ENCODE results near the gene EPOP. TPM values are rescaled to one million over a fixed set of nuclear protein-coding genes. Genes with fewer than 3 reads are reported as not detected.
A peak's percentile ranks its signal among the peaks of the same experiment; 100 is the strongest.

Gene EPOP
- total and polyA plus RNA-seq, 2 of the 13 experiments (the other 11 are each of a cell fraction or from before 2014, with no cell fraction given) = 14.7 to 37.8 TPM

DNA sequence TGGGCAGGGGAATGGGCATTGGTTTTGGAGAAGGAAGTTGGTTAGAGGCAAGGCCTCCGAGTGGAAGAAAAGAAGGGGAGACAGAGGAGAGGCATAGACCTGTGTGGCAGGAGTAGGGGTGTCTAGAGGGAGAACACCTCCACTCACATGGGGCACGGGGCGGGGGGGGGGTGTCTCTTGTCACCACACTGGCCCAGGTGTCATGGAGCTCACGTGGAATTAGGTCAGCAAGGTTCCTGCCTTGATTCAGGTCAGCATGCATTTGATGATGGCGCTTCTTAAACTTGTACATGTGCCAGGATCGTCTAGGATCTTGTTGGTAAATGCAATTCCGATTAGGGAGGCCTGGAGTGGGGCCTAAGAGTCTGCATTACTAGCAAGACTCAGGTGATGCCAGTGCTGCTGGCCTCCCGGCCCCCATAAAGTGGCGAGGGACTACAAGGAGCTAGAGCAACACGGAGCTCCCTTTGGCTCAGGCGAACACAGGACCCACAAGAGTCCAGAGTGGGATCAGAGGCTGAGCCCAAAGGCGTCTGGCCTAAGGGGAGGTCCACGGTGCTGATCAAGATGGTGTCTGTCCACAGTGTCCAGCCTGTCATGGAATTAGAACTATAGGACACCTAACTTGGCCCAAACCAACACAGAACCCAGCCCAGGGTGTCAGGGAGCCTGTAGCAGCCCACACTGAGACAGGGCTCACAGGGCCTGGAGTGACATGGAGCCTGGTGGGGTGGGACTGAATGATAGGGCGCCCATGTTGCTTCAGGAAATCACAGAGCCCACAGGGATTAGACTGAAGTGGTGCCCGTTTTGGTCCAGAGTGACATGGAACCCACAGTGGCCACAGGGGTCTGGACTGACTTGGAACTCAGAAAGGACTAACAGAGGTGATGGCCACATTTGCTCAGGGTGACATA, 16.7 kb downstream of the EPOP start (continued):
- 0 out of 2 replicates have a peak, but pooled peaks have one; percentile 14 for TF ChIP-seq ZBTB14 (CRISPR knock-in tag; IDR thresholded peaks at IDR 0.05)
- TF ChIP-seq, protein P1, sequence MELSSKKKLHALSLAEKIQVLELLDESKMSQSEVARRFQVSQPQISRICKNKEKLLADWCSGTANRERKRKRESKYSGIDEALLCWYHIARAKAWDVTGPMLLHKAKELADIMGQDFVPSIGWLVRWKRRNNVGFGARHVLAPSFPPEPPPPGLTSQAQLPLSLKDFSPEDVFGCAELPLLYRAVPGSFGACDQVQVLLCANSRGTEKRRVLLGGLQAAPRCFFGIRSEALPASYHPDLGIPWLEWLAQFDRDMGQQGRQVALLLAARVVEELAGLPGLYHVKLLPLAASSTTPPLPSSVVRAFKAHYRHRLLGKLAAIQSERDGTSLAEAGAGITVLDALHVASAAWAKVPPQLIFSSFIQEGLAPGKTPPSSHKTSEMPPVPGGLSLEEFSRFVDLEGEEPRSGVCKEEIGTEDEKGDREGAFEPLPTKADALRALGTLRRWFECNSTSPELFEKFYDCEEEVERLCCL (CRISPR knock-in tag; IDR thresholded peaks at IDR 0.05; ENCODE audit: borderline replicate concordance) = 0 out of 2 replicates have a peak, but pooled peaks have one; percentile 8
- TF ChIP-seq, protein P2, sequence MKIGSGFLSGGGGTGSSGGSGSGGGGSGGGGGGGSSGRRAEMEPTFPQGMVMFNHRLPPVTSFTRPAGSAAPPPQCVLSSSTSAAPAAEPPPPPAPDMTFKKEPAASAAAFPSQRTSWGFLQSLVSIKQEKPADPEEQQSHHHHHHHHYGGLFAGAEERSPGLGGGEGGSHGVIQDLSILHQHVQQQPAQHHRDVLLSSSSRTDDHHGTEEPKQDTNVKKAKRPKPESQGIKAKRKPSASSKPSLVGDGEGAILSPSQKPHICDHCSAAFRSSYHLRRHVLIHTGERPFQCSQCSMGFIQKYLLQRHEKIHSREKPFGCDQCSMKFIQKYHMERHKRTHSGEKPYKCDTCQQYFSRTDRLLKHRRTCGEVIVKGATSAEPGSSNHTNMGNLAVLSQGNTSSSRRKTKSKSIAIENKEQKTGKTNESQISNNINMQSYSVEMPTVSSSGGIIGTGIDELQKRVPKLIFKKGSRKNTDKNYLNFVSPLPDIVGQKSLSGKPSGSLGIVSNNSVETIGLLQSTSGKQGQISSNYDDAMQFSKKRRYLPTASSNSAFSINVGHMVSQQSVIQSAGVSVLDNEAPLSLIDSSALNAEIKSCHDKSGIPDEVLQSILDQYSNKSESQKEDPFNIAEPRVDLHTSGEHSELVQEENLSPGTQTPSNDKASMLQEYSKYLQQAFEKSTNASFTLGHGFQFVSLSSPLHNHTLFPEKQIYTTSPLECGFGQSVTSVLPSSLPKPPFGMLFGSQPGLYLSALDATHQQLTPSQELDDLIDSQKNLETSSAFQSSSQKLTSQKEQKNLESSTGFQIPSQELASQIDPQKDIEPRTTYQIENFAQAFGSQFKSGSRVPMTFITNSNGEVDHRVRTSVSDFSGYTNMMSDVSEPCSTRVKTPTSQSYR (CRISPR knock-in tag; IDR thresholded peaks at IDR 0.05; ENCODE audit: borderline replicate concordance) = no peak
- TF ChIP-seq FOXA1 (IDR thresholded peaks at IDR 0.05) = no peak
- TF ChIP-seq FOXA1 (CRISPR knock-in tag; IDR thresholded peaks at IDR 0.05) = no peak; the same call in 1 of the 2 replicates
- TF ChIP-seq MIXL1 (CRISPR knock-in tag; IDR thresholded peaks at IDR 0.05) = 0 out of 2 replicates have a peak, but pooled peaks have one; percentile 5
- TF ChIP-seq ZBTB7B (CRISPR knock-in tag; IDR thresholded peaks at IDR 0.05) = no peak; the same call in 1 of the 2 replicates
- TF ChIP-seq ZNF343 (CRISPR knock-in tag; IDR thresholded peaks at IDR 0.05) = no peak
- no peak; the same call in 1 of the 2 replicates for TF ChIP-seq NR2F2 (IDR thresholded peaks at IDR 0.05; ENCODE audit: borderline replicate concordance, low read depth)
- 0 out of 2 replicates have a peak, but pooled peaks have one; percentile 35 for TF ChIP-seq TOPORS (CRISPR knock-in tag; IDR thresholded peaks at IDR 0.05)
- no peak for TF ChIP-seq ZNF432 (CRISPR knock-in tag; IDR thresholded peaks at IDR 0.05; ENCODE audit: borderline replicate concordance)
- TF ChIP-seq REPIN1 (CRISPR knock-in tag; IDR thresholded peaks at IDR 0.05; ENCODE audit: borderline replicate concordance, low read depth) = 0 out of 2 replicates have a peak, but pooled peaks have one; percentile 38
- no peak for TF ChIP-seq ZNF44 (CRISPR knock-in tag; IDR thresholded peaks at IDR 0.05)
- TF ChIP-seq, protein P3, sequence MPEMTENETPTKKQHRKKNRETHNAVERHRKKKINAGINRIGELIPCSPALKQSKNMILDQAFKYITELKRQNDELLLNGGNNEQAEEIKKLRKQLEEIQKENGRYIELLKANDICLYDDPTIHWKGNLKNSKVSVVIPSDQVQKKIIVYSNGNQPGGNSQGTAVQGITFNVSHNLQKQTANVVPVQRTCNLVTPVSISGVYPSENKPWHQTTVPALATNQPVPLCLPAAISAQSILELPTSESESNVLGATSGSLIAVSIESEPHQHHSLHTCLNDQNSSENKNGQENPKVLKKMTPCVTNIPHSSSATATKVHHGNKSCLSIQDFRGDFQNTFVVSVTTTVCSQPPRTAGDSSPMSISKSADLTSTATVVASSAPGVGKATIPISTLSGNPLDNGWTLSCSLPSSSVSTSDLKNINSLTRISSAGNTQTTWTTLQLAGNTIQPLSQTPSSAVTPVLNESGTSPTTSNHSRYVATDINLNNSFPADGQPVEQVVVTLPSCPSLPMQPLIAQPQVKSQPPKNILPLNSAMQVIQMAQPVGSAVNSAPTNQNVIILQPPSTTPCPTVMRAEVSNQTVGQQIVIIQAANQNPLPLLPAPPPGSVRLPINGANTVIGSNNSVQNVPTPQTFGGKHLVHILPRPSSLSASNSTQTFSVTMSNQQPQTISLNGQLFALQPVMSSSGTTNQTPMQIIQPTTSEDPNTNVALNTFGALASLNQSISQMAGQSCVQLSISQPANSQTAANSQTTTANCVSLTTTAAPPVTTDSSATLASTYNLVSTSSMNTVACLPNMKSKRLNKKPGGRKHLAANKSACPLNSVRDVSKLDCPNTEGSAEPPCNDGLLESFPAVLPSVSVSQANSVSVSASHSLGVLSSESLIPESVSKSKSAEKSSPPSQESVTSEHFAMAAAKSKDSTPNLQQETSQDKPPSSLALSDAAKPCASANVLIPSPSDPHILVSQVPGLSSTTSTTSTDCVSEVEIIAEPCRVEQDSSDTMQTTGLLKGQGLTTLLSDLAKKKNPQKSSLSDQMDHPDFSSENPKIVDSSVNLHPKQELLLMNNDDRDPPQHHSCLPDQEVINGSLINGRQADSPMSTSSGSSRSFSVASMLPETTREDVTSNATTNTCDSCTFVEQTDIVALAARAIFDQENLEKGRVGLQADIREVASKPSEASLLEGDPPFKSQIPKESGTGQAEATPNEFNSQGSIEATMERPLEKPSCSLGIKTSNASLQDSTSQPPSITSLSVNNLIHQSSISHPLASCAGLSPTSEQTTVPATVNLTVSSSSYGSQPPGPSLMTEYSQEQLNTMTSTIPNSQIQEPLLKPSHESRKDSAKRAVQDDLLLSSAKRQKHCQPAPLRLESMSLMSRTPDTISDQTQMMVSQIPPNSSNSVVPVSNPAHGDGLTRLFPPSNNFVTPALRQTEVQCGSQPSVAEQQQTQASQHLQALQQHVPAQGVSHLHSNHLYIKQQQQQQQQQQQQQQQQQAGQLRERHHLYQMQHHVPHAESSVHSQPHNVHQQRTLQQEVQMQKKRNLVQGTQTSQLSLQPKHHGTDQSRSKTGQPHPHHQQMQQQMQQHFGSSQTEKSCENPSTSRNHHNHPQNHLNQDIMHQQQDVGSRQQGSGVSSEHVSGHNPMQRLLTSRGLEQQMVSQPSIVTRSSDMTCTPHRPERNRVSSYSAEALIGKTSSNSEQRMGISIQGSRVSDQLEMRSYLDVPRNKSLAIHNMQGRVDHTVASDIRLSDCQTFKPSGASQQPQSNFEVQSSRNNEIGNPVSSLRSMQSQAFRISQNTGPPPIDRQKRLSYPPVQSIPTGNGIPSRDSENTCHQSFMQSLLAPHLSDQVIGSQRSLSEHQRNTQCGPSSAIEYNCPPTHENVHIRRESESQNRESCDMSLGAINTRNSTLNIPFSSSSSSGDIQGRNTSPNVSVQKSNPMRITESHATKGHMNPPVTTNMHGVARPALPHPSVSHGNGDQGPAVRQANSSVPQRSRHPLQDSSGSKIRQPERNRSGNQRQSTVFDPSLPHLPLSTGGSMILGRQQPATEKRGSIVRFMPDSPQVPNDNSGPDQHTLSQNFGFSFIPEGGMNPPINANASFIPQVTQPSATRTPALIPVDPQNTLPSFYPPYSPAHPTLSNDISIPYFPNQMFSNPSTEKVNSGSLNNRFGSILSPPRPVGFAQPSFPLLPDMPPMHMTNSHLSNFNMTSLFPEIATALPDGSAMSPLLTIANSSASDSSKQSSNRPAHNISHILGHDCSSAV (CRISPR knock-in tag; IDR thresholded peaks at IDR 0.05; ENCODE audit: borderline replicate concordance) = peak; percentile 26; the same call in 1 of the 2 replicates
